WTC11 (cell line): ENCODE data around the gene CNGA3. TPM values are rescaled to one million over a fixed set of nuclear protein-coding genes. Genes with fewer than 3 reads are reported as not detected.
"Not testable (repeated sequence)": the region's sequence is repeated elsewhere in the genome, so short reads cannot be mapped to it uniquely, and the experiment has no call there.

Experiments used
- ATAC-seq: fragments of 200-7000 bp; cut with Tn5 transposase; 2 replicates; pipeline ENCODE4 v1.10.0; 2021; ENCODE audit warnings: mild to moderate bottlenecking, moderate library complexity
- CTCF ChIA-PET: fragments of 300-600 bp; sonication (Branson Sonifier 250); formaldehyde crosslinking; loops from one replicate; lab custom pipeline; 2021; ENCODE audit warnings: antibody characterized with exemption; lab: Charles Lee
- POLR2A ChIA-PET: fragments of 350-600 bp; sonication (Branson Sonifier 250); formaldehyde crosslinking; loops from one replicate; lab custom pipeline; 2021; ENCODE audit warnings: antibody characterized with exemption; lab: Charles Lee
- DNase-seq: peaks from one replicate; pipeline ENCODE4 v3.0.0; 2021; ENCODE audit warnings: low spot score
- H3K27ac Mint-ChIP-seq: 2 replicates; pipeline ENCODE4 v1.8.0; 2021; ENCODE audit warnings: mixed read lengths
- H3K27me3 Mint-ChIP-seq: 2 replicates; pipeline ENCODE4 v1.8.0; 2021; ENCODE audit warnings: low read depth, mild to moderate bottlenecking, moderate library complexity, mixed read lengths
- H3K36me3 Mint-ChIP-seq: 2 replicates; pipeline ENCODE4 v1.8.0; 2021; ENCODE audit warnings: mixed read lengths
- H3K4me1 Mint-ChIP-seq: 2 replicates; pipeline ENCODE4 v1.8.0; 2022; ENCODE audit warnings: mixed read lengths
- H3K4me3 Mint-ChIP-seq: 2 replicates; pipeline ENCODE4 v1.8.0; 2021; ENCODE audit warnings: mild to moderate bottlenecking, moderate library complexity, mixed read lengths
- H3K9me3 Mint-ChIP-seq: 2 replicates; pipeline ENCODE4 v1.8.0; 2021; ENCODE audit warnings: mixed read lengths
- ATF2 ChIP-seq: sonication (generic); formaldehyde crosslinking; IDR thresholded peaks from 2 replicates; pipeline ENCODE4 v1.8.1; 2022; ENCODE audit warnings: low read depth, missing genetic modification reagents, borderline replicate concordance
- ESRRA ChIP-seq: sonication (generic); formaldehyde crosslinking; IDR thresholded peaks from 2 replicates; pipeline ENCODE4 v1.8.1; 2022; ENCODE audit warnings: mild to moderate bottlenecking, missing genetic modification reagents, borderline replicate concordance
- FOXJ3 ChIP-seq: sonication (generic); formaldehyde crosslinking; IDR thresholded peaks from 2 replicates; pipeline ENCODE4 v1.9.0; 2021; ENCODE audit warnings: missing genetic modification reagents, mild to moderate bottlenecking, borderline replicate concordance
- FOXK1 ChIP-seq: sonication (generic); formaldehyde crosslinking; IDR thresholded peaks from 2 replicates; pipeline ENCODE4 v1.8.0; 2022; ENCODE audit warnings: mild to moderate bottlenecking, moderate library complexity, missing genetic modification reagents
- HMGA2 ChIP-seq: fragments of 250-450 bp; sonication (Bioruptor Pico); IDR thresholded peaks from 2 replicates; pipeline ENCODE4 v1.4.0; 2021; ENCODE audit warnings: mild to moderate bottlenecking, moderate library complexity
- MYBL2 ChIP-seq: sonication (generic); formaldehyde crosslinking; IDR thresholded peaks from 2 replicates; pipeline ENCODE4 v1.8.1; 2023; ENCODE audit warnings: mild to moderate bottlenecking, moderate library complexity, missing genetic modification reagents
- NR3C1 ChIP-seq: sonication (generic); formaldehyde crosslinking; conservative IDR thresholded peaks from 2 replicates; pipeline ENCODE4 v1.8.1; 2023; ENCODE audit warnings: low read depth, mild to moderate bottlenecking, missing genetic modification reagents
- SMAD4 ChIP-seq: sonication (generic); formaldehyde crosslinking; IDR thresholded peaks from 2 replicates; pipeline ENCODE4 v1.8.0; 2022; ENCODE audit warnings: mild to moderate bottlenecking, missing genetic modification reagents
- TCF7 ChIP-seq: sonication (generic); formaldehyde crosslinking; IDR thresholded peaks from 2 replicates; pipeline ENCODE4 v1.8.0; 2022; ENCODE audit warnings: mild to moderate bottlenecking, low read depth, missing genetic modification reagents, moderate library complexity
- TP53 ChIP-seq: sonication (generic); formaldehyde crosslinking; IDR thresholded peaks from 2 replicates; pipeline ENCODE4 v1.8.1; 2023; ENCODE audit warnings: mild to moderate bottlenecking, missing genetic modification reagents
- ZNF219 ChIP-seq: sonication (generic); formaldehyde crosslinking; IDR thresholded peaks from 2 replicates; pipeline ENCODE4 v1.8.0; 2023; ENCODE audit warnings: missing genetic modification reagents, mild to moderate bottlenecking, borderline replicate concordance
- ZNF512 ChIP-seq: sonication (generic); formaldehyde crosslinking; IDR thresholded peaks from 2 replicates; pipeline ENCODE4 v1.8.1; 2022; ENCODE audit warnings: missing genetic modification reagents, borderline replicate concordance
- total RNA-seq: library from RNA; stranded (reverse); gene quantifications from 3 replicates; pipeline ENCODE4 v1.2.3, GENCODE V29; 2021
- TF ChIP-seq, protein P1 (sequence below): sonication (generic); formaldehyde crosslinking; IDR thresholded peaks from 2 replicates; pipeline ENCODE4 v1.8.1; 2023; ENCODE audit warnings: mild to moderate bottlenecking, missing genetic modification reagents
- TF ChIP-seq, protein P2 (sequence below): sonication (generic); formaldehyde crosslinking; IDR thresholded peaks from 2 replicates; pipeline ENCODE4 v1.8.1; 2023; ENCODE audit warnings: mild to moderate bottlenecking, missing genetic modification reagents, moderate library complexity
- TF ChIP-seq, protein P3 (sequence below): sonication (generic); formaldehyde crosslinking; IDR thresholded peaks from 2 replicates; pipeline ENCODE4 v1.8.0; 2022; ENCODE audit warnings: mild to moderate bottlenecking, missing genetic modification reagents

Gene CNGA3
- total RNA-seq, 1 experiment from 2014 or later, result not detected

- H3K36me3 Mint-ChIP-seq, result peaks cover 65% of the 10 kb centered on the region
- H3K4me3 Mint-ChIP-seq, POLR2A ChIA-PET, CTCF ChIA-PET, DNase-seq, ATAC-seq: not testable (repeated sequence)
- H3K4me1 Mint-ChIP-seq, result peaks cover 16% of the 10 kb centered on the region
- peaks cover 10% of the 10 kb centered on the region for H3K27me3 Mint-ChIP-seq
- peaks cover 77% of the 10 kb centered on the region for H3K9me3 Mint-ChIP-seq
- 0 out of 2 replicates have a peak, but pooled peaks have one; percentile 30 for TF ChIP-seq TP53 (CRISPR knock-in tag)
- H3K27ac Mint-ChIP-seq, result peak overlapping the region; percentile 79; the same call in 1 of the 2 replicates
These were observed 89.4 kb downstream of the CNGA3 start for GRCh38 chr2:98435670-98436069.

- Mint-ChIP-seq H3K9me3 (peaks cover 67% of the 10 kb centered on the region), H3K27ac (peak overlapping the region; percentile 9), H3K4me3 (no peak overlapping the region), H3K36me3 (peaks cover 54% of the 10 kb centered on the region), H3K4me1 (peaks cover 21% of the 10 kb centered on the region), H3K27me3 (peaks cover 6% of the 10 kb centered on the region)
- CTCF ChIA-PET, result no interaction called here
- POLR2A ChIA-PET, result no interaction called here
- DNase-seq (no peak), ATAC-seq (peak; percentile 97)
- TF ChIP-seq, protein P1, sequence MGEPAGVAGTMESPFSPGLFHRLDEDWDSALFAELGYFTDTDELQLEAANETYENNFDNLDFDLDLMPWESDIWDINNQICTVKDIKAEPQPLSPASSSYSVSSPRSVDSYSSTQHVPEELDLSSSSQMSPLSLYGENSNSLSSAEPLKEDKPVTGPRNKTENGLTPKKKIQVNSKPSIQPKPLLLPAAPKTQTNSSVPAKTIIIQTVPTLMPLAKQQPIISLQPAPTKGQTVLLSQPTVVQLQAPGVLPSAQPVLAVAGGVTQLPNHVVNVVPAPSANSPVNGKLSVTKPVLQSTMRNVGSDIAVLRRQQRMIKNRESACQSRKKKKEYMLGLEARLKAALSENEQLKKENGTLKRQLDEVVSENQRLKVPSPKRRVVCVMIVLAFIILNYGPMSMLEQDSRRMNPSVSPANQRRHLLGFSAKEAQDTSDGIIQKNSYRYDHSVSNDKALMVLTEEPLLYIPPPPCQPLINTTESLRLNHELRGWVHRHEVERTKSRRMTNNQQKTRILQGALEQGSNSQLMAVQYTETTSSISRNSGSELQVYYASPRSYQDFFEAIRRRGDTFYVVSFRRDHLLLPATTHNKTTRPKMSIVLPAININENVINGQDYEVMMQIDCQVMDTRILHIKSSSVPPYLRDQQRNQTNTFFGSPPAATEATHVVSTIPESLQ (CRISPR knock-in tag), result no peak
- TF ChIP-seq, protein P2, sequence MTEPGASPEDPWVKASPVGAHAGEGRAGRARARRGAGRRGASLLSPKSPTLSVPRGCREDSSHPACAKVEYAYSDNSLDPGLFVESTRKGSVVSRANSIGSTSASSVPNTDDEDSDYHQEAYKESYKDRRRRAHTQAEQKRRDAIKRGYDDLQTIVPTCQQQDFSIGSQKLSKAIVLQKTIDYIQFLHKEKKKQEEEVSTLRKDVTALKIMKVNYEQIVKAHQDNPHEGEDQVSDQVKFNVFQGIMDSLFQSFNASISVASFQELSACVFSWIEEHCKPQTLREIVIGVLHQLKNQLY (CRISPR knock-in tag), result no peak
- TF ChIP-seq FOXK1 (CRISPR knock-in tag) (no peak), ATF2 (CRISPR knock-in tag) (no peak), TCF7 (CRISPR knock-in tag) (no peak), SMAD4 (CRISPR knock-in tag) (no peak), MYBL2 (CRISPR knock-in tag) (no peak), ZNF219 (no peak), NR3C1 (CRISPR knock-in tag) (no peak), ESRRA (no peak), ZNF512 (CRISPR knock-in tag) (no peak)
- TF ChIP-seq, protein P3, sequence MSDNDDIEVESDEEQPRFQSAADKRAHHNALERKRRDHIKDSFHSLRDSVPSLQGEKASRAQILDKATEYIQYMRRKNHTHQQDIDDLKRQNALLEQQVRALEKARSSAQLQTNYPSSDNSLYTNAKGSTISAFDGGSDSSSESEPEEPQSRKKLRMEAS (CRISPR knock-in tag), result no peak
These were observed 90.5 kb downstream of the CNGA3 start for GRCh38 chr2:98436734-98437133.

GRCh38 chr2:98438190-98439133 lies 92.2 kb downstream of the CNGA3 start:
- H3K27ac Mint-ChIP-seq, result no peak overlapping the region
- no peak for TF ChIP-seq FOXJ3
- no peak for TF ChIP-seq SMAD4 (CRISPR knock-in tag)
- TF ChIP-seq HMGA2 (CRISPR knock-in tag), result no peak
- ChIA-PET CTCF (no interaction called here), POLR2A (no interaction called here)
- H3K4me3 Mint-ChIP-seq, result no peak overlapping the region
- H3K9me3 Mint-ChIP-seq, result peaks cover 53% of the 10 kb centered on the region
- H3K27me3 Mint-ChIP-seq, result no peaks in the 10 kb centered on the region; the same call in 1 of the 2 replicates
- H3K4me1 Mint-ChIP-seq, result peaks cover 32% of the 10 kb centered on the region
- DNase-seq (no peak), ATAC-seq (no peak)
- peaks cover 39% of the 10 kb centered on the region for H3K36me3 Mint-ChIP-seq
